OCI-LY3 (cell line): ENCODE measurements around the gene CD4.

Source experiments
- EZH2phosphoT487 ChIP-seq: fragments of 200-600 bp; shearing (Covaris generic); IDR thresholded peaks from 2 replicates; pipeline ENCODE4 v1.6.1; 2018; ENCODE audit warnings: antibody characterized with exemption, mixed run types, low read depth
- TF ChIP-seq, protein P1 (sequence below): fragments of 200-600, 300-600 bp; sonication (generic); IDR thresholded peaks from 2 replicates; pipeline ENCODE4 v1.5.1; 2014; ENCODE audit warnings: antibody characterized with exemption, low read length, low read depth

DNA sequence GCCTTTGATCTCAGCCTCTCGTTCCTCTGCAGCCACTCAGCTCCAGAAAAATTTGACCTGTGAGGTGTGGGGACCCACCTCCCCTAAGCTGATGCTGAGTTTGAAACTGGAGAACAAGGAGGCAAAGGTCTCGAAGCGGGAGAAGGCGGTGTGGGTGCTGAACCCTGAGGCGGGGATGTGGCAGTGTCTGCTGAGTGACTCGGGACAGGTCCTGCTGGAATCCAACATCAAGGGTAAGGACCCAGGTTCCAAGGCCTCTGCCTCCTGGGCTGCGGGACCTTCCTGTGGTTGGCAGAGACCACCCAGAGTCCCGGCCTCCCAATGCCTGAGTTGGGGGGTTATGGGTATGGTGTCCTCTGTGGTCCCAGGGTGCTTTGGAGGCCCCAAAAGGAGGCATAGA lies 27.8 kb downstream of the CD4 start:
- TF ChIP-seq, protein P1, sequence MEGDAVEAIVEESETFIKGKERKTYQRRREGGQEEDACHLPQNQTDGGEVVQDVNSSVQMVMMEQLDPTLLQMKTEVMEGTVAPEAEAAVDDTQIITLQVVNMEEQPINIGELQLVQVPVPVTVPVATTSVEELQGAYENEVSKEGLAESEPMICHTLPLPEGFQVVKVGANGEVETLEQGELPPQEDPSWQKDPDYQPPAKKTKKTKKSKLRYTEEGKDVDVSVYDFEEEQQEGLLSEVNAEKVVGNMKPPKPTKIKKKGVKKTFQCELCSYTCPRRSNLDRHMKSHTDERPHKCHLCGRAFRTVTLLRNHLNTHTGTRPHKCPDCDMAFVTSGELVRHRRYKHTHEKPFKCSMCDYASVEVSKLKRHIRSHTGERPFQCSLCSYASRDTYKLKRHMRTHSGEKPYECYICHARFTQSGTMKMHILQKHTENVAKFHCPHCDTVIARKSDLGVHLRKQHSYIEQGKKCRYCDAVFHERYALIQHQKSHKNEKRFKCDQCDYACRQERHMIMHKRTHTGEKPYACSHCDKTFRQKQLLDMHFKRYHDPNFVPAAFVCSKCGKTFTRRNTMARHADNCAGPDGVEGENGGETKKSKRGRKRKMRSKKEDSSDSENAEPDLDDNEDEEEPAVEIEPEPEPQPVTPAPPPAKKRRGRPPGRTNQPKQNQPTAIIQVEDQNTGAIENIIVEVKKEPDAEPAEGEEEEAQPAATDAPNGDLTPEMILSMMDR: no peak
- TF ChIP-seq EZH2phosphoT487: no peak
